ENCODE data around the gene CDKN2AIPNL. TPM values are rescaled to one million over a fixed set of nuclear protein-coding genes. Genes with fewer than 3 reads are reported as not detected.

CDKN2AIPNL gene
- total RNA-seq, 2 experiments from 2014 or later, result 12.8 to 15.5 TPM

- Histone ChIP-seq H3K27me3 (ENCODE audit: control insufficient read depth in 1 of 2, insufficient read depth in 2 of 2, low read length in 2 of 2) (no peaks in the 10 kb centered on the region), H3K4me3 (ENCODE audit: low read length) (no peak overlapping the region), H3K27ac (ENCODE audit: low read depth in 1 of 2, low read length in 2 of 2) (no peak overlapping the region), H3K9me3 (ENCODE audit: control insufficient read depth in 1 of 2, insufficient read depth in 1 of 2, low read length in 2 of 2) (no peaks in the 10 kb centered on the region), H3K4me1 (ENCODE audit: insufficient read depth, low read length) (no peaks in the 10 kb centered on the region), H3K36me3 (ENCODE audit: insufficient read depth, low read length) (peaks cover 41% of the 10 kb centered on the region)
- Mint-ChIP-seq H3K36me3 (ENCODE audit: low read depth) (peaks cover 81% of the 10 kb centered on the region), H3K27me3 (no peaks in the 10 kb centered on the region), H3K9me3 (no peaks in the 10 kb centered on the region), H3K27ac (no peak overlapping the region), H3K4me1 (ENCODE audit: low read depth) (peaks cover 5% of the 10 kb centered on the region), H3K4me3 (no peak overlapping the region)
- ChIA-PET CTCF (interaction anchor here (1.2 kb wide), 2 partner anchors 15 to 190 kb away, joined by 3 to 4 read pairs; partner anchors contain the start of gene CDKN2AIPNL), POLR2A (interaction anchor here (0.7 to 1.4 kb wide), 3 partner anchors 11 to 151 kb away, joined by 3 read pairs; no protein-coding TSS in a partner anchor)
- TF ChIP-seq CTCF (IDR thresholded peaks at IDR 0.05), result no peak
- ATAC-seq (ENCODE audit: poor library complexity) (no peak), DNase-seq (no peak)
- intact Hi-C loops (cut with DNase I, micrococcal nuclease), result no loop called here
Observed at GRCh38 chr5:134397196-134397595, 14.5 kb downstream of the CDKN2AIPNL start.

GRCh38 chr5:134396274-134396673, 15.4 kb downstream of the CDKN2AIPNL start:
- H3K27ac ChIP-seq (ENCODE audit: low read depth in 1 of 2, low read length in 2 of 2), result no peak overlapping the region
- no peaks in the 10 kb centered on the region for H3K9me3 ChIP-seq (ENCODE audit: control insufficient read depth in 1 of 2, insufficient read depth in 1 of 2, low read length in 2 of 2)
- POLR2A ChIA-PET, result interaction anchor here (0.9 to 1.4 kb wide), 2 partner anchors 15 to 152 kb away, joined by 3 read pairs; no protein-coding TSS in a partner anchor
- peaks cover 5% of the 10 kb centered on the region for H3K4me1 Mint-ChIP-seq (ENCODE audit: low read depth)
- H3K27me3 ChIP-seq (ENCODE audit: control insufficient read depth in 1 of 2, insufficient read depth in 2 of 2, low read length in 2 of 2), result no peaks in the 10 kb centered on the region
- H3K36me3 Mint-ChIP-seq (ENCODE audit: low read depth), result peaks cover 84% of the 10 kb centered on the region
- no peaks in the 10 kb centered on the region for H3K9me3 Mint-ChIP-seq
- no peak for TF ChIP-seq CTCF (IDR thresholded peaks at IDR 0.05)
- H3K27ac Mint-ChIP-seq, result peak overlapping the region; percentile 61
- H3K4me3 ChIP-seq (ENCODE audit: low read length), result no peak overlapping the region
- intact Hi-C loops (cut with DNase I, micrococcal nuclease), result no loop called here
- H3K4me3 Mint-ChIP-seq, result no peak overlapping the region
- DNase-seq, result no peak
- ATAC-seq (ENCODE audit: poor library complexity), result no peak
- no peaks in the 10 kb centered on the region for H3K4me1 ChIP-seq (ENCODE audit: insufficient read depth, low read length)
- CTCF ChIA-PET, result interaction anchor here (0.7 to 1.2 kb wide), 2 partner anchors 78 to 191 kb away, joined by 3 read pairs; no protein-coding TSS in a partner anchor
- peaks cover 51% of the 10 kb centered on the region for H3K36me3 ChIP-seq (ENCODE audit: insufficient read depth, low read length)
- no peaks in the 10 kb centered on the region for H3K27me3 Mint-ChIP-seq

DNA sequence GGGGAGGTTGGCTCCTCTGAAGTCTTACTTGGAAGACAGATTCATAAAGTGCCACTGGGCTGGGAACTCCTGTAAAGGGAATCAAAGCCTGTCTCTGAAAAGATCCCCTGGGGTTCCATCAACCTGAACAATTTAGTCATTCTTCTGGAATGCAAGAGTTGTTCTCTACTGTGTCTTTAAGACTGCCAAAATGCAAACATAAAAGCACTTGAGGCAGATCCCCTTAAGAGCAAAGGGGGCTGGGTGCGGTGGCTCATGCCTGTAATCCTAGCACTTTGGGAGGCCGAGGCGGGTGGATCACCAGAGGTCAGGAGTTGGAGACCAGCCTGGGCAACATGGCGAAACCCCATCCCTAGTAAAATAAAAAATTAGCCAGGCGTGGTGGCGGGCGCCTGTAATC, 16.7 kb downstream of the CDKN2AIPNL start:
- Histone ChIP-seq H3K4me1 (ENCODE audit: insufficient read depth, low read length) (no peaks in the 10 kb centered on the region), H3K4me3 (ENCODE audit: low read length) (no peak overlapping the region), H3K9me3 (ENCODE audit: control insufficient read depth in 1 of 2, insufficient read depth in 1 of 2, low read length in 2 of 2) (no peaks in the 10 kb centered on the region), H3K27ac (ENCODE audit: low read depth in 1 of 2, low read length in 2 of 2) (no peak overlapping the region), H3K36me3 (ENCODE audit: insufficient read depth, low read length) (peaks cover 64% of the 10 kb centered on the region), H3K27me3 (ENCODE audit: control insufficient read depth in 1 of 2, insufficient read depth in 2 of 2, low read length in 2 of 2) (no peaks in the 10 kb centered on the region)
- CTCF ChIA-PET, result no interaction called here
- POLR2A ChIA-PET, result interaction anchor here (1.6 to 2.4 kb wide), 2 partner anchors 11 to 23 kb away, joined by 3 to 8 read pairs; partner anchors contain the start of gene UBE2B
- Mint-ChIP-seq H3K4me1 (ENCODE audit: low read depth) (peaks cover 5% of the 10 kb centered on the region), H3K27ac (no peak overlapping the region), H3K9me3 (no peaks in the 10 kb centered on the region), H3K27me3 (no peaks in the 10 kb centered on the region), H3K4me3 (no peak overlapping the region), H3K36me3 (ENCODE audit: low read depth) (peaks cover 89% of the 10 kb centered on the region)
- no peak for DNase-seq
- ATAC-seq (ENCODE audit: poor library complexity), result no peak
- intact Hi-C loops (cut with DNase I, micrococcal nuclease), result no loop called here
- TF ChIP-seq CTCF (IDR thresholded peaks at IDR 0.05), result no peak
